ENCODE data around the gene WDR90. TPM values are rescaled to one million over a fixed set of nuclear protein-coding genes. Genes with fewer than 3 reads are reported as not detected.

The WDR90 gene
- total RNA-seq, 1 donor from 2014 or later = 23.2 TPM

- TF ChIP-seq, protein P1, sequence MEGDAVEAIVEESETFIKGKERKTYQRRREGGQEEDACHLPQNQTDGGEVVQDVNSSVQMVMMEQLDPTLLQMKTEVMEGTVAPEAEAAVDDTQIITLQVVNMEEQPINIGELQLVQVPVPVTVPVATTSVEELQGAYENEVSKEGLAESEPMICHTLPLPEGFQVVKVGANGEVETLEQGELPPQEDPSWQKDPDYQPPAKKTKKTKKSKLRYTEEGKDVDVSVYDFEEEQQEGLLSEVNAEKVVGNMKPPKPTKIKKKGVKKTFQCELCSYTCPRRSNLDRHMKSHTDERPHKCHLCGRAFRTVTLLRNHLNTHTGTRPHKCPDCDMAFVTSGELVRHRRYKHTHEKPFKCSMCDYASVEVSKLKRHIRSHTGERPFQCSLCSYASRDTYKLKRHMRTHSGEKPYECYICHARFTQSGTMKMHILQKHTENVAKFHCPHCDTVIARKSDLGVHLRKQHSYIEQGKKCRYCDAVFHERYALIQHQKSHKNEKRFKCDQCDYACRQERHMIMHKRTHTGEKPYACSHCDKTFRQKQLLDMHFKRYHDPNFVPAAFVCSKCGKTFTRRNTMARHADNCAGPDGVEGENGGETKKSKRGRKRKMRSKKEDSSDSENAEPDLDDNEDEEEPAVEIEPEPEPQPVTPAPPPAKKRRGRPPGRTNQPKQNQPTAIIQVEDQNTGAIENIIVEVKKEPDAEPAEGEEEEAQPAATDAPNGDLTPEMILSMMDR (IDR thresholded peaks at IDR 0.05) = no peak
- H3K36me3 ChIP-seq = no peaks in the 10 kb centered on the region
- no peak overlapping the region for H3K27ac ChIP-seq
- no peak for ATAC-seq
- no peaks in the 10 kb centered on the region for H3K4me1 ChIP-seq
- no peaks in the 10 kb centered on the region for H3K9me3 ChIP-seq
- H3K27me3 ChIP-seq = peaks cover 92% of the 10 kb centered on the region
- H3K4me3 ChIP-seq = no peak overlapping the region
- intact Hi-C loops (cut with DNase I) = no loop called here
- DNase-seq = no peak
These were observed 54.9 kb downstream of the WDR90 start for GRCh38 chr16:704047-704446.

DNA sequence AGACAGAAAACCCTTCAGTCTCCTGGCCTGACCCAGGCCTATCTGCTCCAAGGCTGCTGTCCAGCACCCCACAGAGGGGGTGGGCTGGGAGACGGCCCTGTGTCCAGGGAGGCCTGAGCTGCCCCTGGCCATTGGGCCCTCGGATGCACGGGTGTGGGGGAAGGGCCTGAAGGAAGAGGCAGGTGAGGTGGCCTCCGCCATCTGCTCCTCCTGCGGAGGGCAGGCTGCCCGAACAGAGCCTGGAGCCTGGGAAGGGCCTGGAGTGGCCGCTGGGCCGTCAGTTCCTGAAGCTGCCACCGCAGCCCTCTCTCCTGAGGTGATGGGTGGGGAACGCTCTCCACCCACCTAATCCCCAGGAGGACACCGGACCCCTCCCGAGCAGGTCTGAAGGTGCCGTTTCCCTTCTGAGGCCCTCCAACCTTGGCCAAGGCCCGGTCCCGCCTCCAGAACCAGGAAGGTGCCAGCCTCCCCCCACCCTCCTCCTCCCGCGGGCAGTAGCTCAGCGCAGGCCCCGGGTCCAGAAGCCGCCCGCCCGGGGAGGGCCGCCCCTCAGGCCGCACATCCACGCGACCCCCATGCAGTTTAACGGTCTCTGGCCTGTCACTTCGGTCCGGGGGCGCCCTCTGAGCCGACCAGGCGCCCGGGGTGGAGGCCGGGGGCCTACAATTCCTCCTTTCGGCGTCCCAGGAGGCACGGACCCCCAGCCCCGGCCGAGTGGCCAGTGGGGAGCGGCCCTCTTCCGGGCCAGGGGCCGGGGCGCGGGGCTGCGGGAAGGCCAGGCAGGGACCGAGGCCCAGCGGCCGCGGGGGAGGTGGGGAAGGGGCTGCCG, 55.6 kb downstream of the WDR90 start:
- TF ChIP-seq, protein P1 (IDR thresholded peaks at IDR 0.05) = no peak
- no peak for DNase-seq
- ATAC-seq = no peak
- Histone ChIP-seq H3K4me3 (no peak overlapping the region), H3K27me3 (peaks cover 92% of the 10 kb centered on the region), H3K36me3 (no peaks in the 10 kb centered on the region), H3K4me1 (no peaks in the 10 kb centered on the region), H3K27ac (no peak overlapping the region), H3K9me3 (no peaks in the 10 kb centered on the region)
- intact Hi-C loops (cut with DNase I) = no loop called here

DNA sequence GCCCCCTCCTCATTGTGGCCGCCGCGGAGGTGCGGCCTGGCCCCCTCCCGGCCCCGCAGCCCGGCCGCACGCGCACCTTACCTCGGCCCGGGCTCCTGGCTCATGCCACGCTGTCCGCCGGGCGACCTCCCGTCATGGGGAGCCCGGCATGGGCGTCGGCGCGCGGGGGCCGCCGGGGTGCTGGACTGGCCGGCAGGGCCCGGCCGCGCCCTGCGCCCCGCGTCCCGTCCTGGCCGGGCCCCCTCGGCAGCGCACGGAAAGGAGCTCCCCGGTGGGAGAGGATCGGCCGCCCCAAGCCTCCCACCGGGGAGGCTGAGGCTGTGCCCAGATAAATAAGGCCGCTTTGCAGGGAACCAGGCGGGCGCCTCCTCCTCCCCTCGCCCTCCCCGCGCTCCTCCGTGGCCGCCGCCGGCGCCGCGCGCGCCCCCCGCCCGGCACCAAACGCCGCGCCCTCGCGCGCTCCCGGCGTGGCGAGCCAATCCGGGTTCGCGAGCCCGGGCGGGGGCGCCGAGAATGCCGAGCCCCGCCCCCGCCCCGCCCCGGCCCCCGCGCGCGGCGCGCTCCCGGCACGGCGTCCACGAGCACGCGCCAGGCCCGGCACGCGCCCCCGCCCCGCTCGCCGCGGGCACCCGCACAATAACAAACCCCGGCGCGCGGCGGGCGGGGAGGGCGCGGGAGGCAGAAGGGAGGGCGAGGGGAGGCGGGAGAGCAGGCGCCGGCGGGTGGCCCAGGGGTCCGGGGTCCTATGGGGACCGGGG, 56.4 kb downstream of the WDR90 start, which contains the start of gene FBXL16:
Gene FBXL16, minus strand, starts transcription at position 371 of the 758 bp plus-strand sequence. CDS start 8,396 bp downstream, outside the sequence.
- Histone ChIP-seq H3K36me3 (no peaks in the 10 kb centered on the region), H3K27me3 (peaks cover 92% of the 10 kb centered on the region), H3K27ac (no peak within 1 kb of the TSS), H3K4me1 (no peaks in the 10 kb centered on the region), H3K9me3 (no peaks in the 10 kb centered on the region), H3K4me3 (no peak within 1 kb of the TSS)
- ATAC-seq (no peak), DNase-seq (no peak)
- TF ChIP-seq, protein P1 (IDR thresholded peaks at IDR 0.05) = no peak
- intact Hi-C loops (cut with DNase I) = no loop called here

- H3K4me3 ChIP-seq = no peak overlapping the region
These were observed 57.3 kb downstream of the WDR90 start for GRCh38 chr16:706189-707061.

More at GRCh38 chr16:706189-707061, 57.3 kb downstream of the WDR90 start:
- intact Hi-C loops (cut with DNase I) = no loop called here
- Histone ChIP-seq H3K9me3 (no peaks in the 10 kb centered on the region), H3K36me3 (no peaks in the 10 kb centered on the region), H3K27ac (no peak overlapping the region), H3K4me1 (no peaks in the 10 kb centered on the region), H3K27me3 (peaks cover 92% of the 10 kb centered on the region)
- ATAC-seq (no peak), DNase-seq (no peak)
- TF ChIP-seq, protein P1 (IDR thresholded peaks at IDR 0.05) = no peak
